ENCODE results near the gene C3orf70. TPM values are rescaled to one million over a fixed set of nuclear protein-coding genes. Genes with fewer than 3 reads are reported as not detected.
A peak's percentile ranks its signal among the peaks of the same experiment; 100 is the strongest.

C3orf70 gene
- total RNA-seq, 6 experiments from 2014 or later, result 0.06 to 0.69 (median 0.30) TPM

- TF ChIP-seq POLR2A (IDR thresholded peaks at IDR 0.05) (no peak), CTCF (IDR thresholded peaks at IDR 0.05) (no peak)
- Histone ChIP-seq H3K27ac (no peak overlapping the region), H3K9me3 (no peaks in the 10 kb centered on the region), H3K27me3 (no peaks in the 10 kb centered on the region), H3K4me1 (no peaks in the 10 kb centered on the region), H3K4me3 (no peak overlapping the region), H3K36me3 (peaks cover 0 to 22% (median 4%) of the 10 kb centered on the region in 4 donors)
- DNase-seq, result no peak
- no peak for ATAC-seq
- intact Hi-C loops (cut with DNase I), result no loop called here
- WGBS (ENCODE audit: insufficient coverage, low coverage, low lambda C conversion rate, missing lambda C conversion rate), result 100% methylated on average over 5 of the region's 8 CpGs
These were observed 101.1 kb downstream of the C3orf70 start for GRCh38 chr3:185051801-185052200.

GRCh38 chr3:185049710-185050109, 103.2 kb downstream of the C3orf70 start:
- peaks cover 0 to 12% (median 0%) of the 10 kb centered on the region in 4 donors for H3K4me1 ChIP-seq
- TF ChIP-seq CTCF (IDR thresholded peaks at IDR 0.05) (no peak), POLR2A (IDR thresholded peaks at IDR 0.05) (no peak)
- no peak overlapping the region for H3K27ac ChIP-seq
- no peak overlapping the region for H3K4me3 ChIP-seq
- no peaks in the 10 kb centered on the region for H3K27me3 ChIP-seq
- H3K9me3 ChIP-seq, result no peaks in the 10 kb centered on the region
- ATAC-seq (no peak), DNase-seq (no peak)
- intact Hi-C loops (cut with DNase I), result no loop called here
- H3K36me3 ChIP-seq, result peaks cover 0 to 22% (median 4%) of the 10 kb centered on the region in 4 donors
- WGBS (ENCODE audit: insufficient coverage, low coverage, low lambda C conversion rate, missing lambda C conversion rate), result 92% methylated on average over 4 of the region's 4 CpGs

- H3K9me3 ChIP-seq, result no peaks in the 10 kb centered on the region
- WGBS (ENCODE audit: insufficient coverage, low coverage, low lambda C conversion rate, missing lambda C conversion rate), result 70% methylated on average over 3 of the region's 4 CpGs
- H3K27ac ChIP-seq, result no peak overlapping the region
- H3K36me3 ChIP-seq, result peaks cover 0 to 5% (median 2%) of the 10 kb centered on the region in 4 donors
- no peak overlapping the region for H3K4me3 ChIP-seq
- no peaks in the 10 kb centered on the region for H3K27me3 ChIP-seq
- H3K4me1 ChIP-seq, result peaks cover 0 to 12% (median 0%) of the 10 kb centered on the region in 4 donors
- DNase-seq, result no peak
- no peak for TF ChIP-seq POLR2A (IDR thresholded peaks at IDR 0.05)
- TF ChIP-seq CTCF (IDR thresholded peaks at IDR 0.05), result no peak
- no peak for ATAC-seq
- intact Hi-C loops (cut with DNase I), result no loop called here
These were observed 106.3 kb downstream of the C3orf70 start for GRCh38 chr3:185046603-185047002.

- no peak overlapping the region for H3K27ac ChIP-seq
- WGBS (ENCODE audit: insufficient coverage, low coverage, low lambda C conversion rate, missing lambda C conversion rate), result 20% methylated on average over 1 of the region's 1 CpG
- DNase-seq (no peak), ATAC-seq (peak in 1 of 4 donors; percentile 30)
- H3K27me3 ChIP-seq, result no peaks in the 10 kb centered on the region
- TF ChIP-seq POLR2A (IDR thresholded peaks at IDR 0.05) (no peak), CTCF (IDR thresholded peaks at IDR 0.05) (no peak)
- peaks cover 0 to 5% (median 2%) of the 10 kb centered on the region in 4 donors for H3K36me3 ChIP-seq
- no peak overlapping the region for H3K4me3 ChIP-seq
- intact Hi-C loops (cut with DNase I), result no loop called here
- peaks cover 0 to 12% (median 0%) of the 10 kb centered on the region in 4 donors for H3K4me1 ChIP-seq
- no peaks in the 10 kb centered on the region for H3K9me3 ChIP-seq
These were observed 106.7 kb downstream of the C3orf70 start for GRCh38 chr3:185046164-185046515.

Measured in right lobe of liver (tissue), 6 donors.